ENCODE measurements around the gene INTS11. TPM values are rescaled to one million over a fixed set of nuclear protein-coding genes. Genes with fewer than 3 reads are reported as not detected.

The INTS11 gene
- total and polyA plus RNA-seq, 10 of the 15 experiments (the other 5 are each of a cell fraction or from before 2014, with no cell fraction given) = 2.5 to 117 (median 77.7) TPM

GRCh38 chr1:1303736-1304135, 20.7 kb downstream of the INTS11 start:
- ChIA-PET SMC1A (ENCODE audit: uncharacterized antibody, unreplicated experiment) (no interaction called here), POLR2A (no interaction called here), RAD21 (ENCODE audit: unreplicated experiment) (no interaction called here), CTCF (no interaction called here)
- DNase-seq (ENCODE audit: low read depth, low spot score) (no peak), ATAC-seq (no peak), FAIRE-seq (no peak)
- H2AFZ ChIP-seq (ENCODE audit: control insufficient read depth, low read depth, low read length) = no peak overlapping the region
- H3K4me3 ChIP-seq = no peak overlapping the region
- no peaks in the 10 kb centered on the region for H3K36me3 ChIP-seq (ENCODE audit: control insufficient read depth in 2 of 2, insufficient read depth in 2 of 2, low read length in 1 of 2)
- no peak overlapping the region for H3K4me2 ChIP-seq (ENCODE audit: control insufficient read depth, insufficient read depth)
- H3K4me1 ChIP-seq (ENCODE audit: control insufficient read depth, insufficient read depth, low read length) = peaks cover 27% of the 10 kb centered on the region
- 85% methylated on average over 9 of the region's 13 CpGs for WGBS (ENCODE audit: insufficient coverage, insufficient replicate concordance, low lambda C conversion rate, missing lambda C conversion rate)
- intact Hi-C loops (cut with micrococcal nuclease; ENCODE audit: unreplicated experiment) (no loop called here), in situ Hi-C loops (cut with MboI) (no loop called here)
- no peaks in the 10 kb centered on the region for H4K20me1 ChIP-seq (ENCODE audit: control insufficient read depth, insufficient read depth)
- H3K27me3 ChIP-seq (replicated peaks in 1 of 2; ENCODE audit: control insufficient read depth in 2 of 2, insufficient read depth in 2 of 2, low read length in 1 of 2) = no peaks in the 10 kb centered on the region
- H3K27ac ChIP-seq (ENCODE audit: control insufficient read depth, insufficient read depth) = no peak overlapping the region
- peaks cover 20% of the 10 kb centered on the region for H3K79me2 ChIP-seq (ENCODE audit: control insufficient read depth, insufficient read depth, low read length)
- no peaks in the 10 kb centered on the region for H3K9me3 ChIP-seq (replicated peaks; ENCODE audit: control insufficient read depth, insufficient read depth, low read length)
- BruUV-seq (replicated peaks) = no TSS peak
- TF ChIP-seq BRCA1 (IDR thresholded peaks at IDR 0.05; ENCODE audit: low read depth, low read length) = no peak
- no peak for TF ChIP-seq MEF2B (IDR thresholded peaks at IDR 0.05; ENCODE audit: partially characterized antibody, poor library complexity, severe bottlenecking)
- no peak for TF ChIP-seq BMI1 (IDR thresholded peaks at IDR 0.05; ENCODE audit: borderline replicate concordance)
- no peak for TF ChIP-seq EZH2 (IDR thresholded peaks at IDR 0.05; ENCODE audit: borderline replicate concordance, control insufficient read depth, low read depth, low read length)
- no peak for TF ChIP-seq STAT3 (IDR thresholded peaks at IDR 0.05; ENCODE audit: low read depth, low read length)
- TF ChIP-seq NFXL1 (IDR thresholded peaks at IDR 0.05; ENCODE audit: borderline replicate concordance) = no peak
- no peak for TF ChIP-seq ZSCAN29 (IDR thresholded peaks at IDR 0.05)
- TF ChIP-seq GATAD2B (conservative IDR thresholded peaks at IDR 0.05; ENCODE audit: low read depth) = no peak
- no peak for TF ChIP-seq CEBPB (IDR thresholded peaks at IDR 0.05; ENCODE audit: borderline replicate concordance in 1 of 2, low read depth in 2 of 2, low read length in 2 of 2)
- TF ChIP-seq PRDM15 (CRISPR knock-in tag; IDR thresholded peaks at IDR 0.05) = no peak
- TF ChIP-seq STAT1 (conservative IDR thresholded peaks at IDR 0.05) = no peak
- TF ChIP-seq CUX1 (IDR thresholded peaks at IDR 0.05; ENCODE audit: insufficient replicate concordance, low read depth, low read length) = no peak
- TF ChIP-seq ZNF622 (IDR thresholded peaks at IDR 0.05) = no peak
- TF ChIP-seq PAX8 (IDR thresholded peaks at IDR 0.05) = no peak
- TF ChIP-seq ZNF24 (IDR thresholded peaks at IDR 0.05) = no peak
- no peak for TF ChIP-seq RBBP5 (conservative IDR thresholded peaks at IDR 0.05)
- no peak overlapping the region for H3K9ac ChIP-seq (ENCODE audit: control insufficient read depth, insufficient read depth, low read length)
